Gastroesophageal sphincter (tissue), 3 donors: ENCODE measurements around the gene PURA.

Experiments used
- EP300 ChIP-seq: sonication (generic); formaldehyde crosslinking; IDR thresholded peaks from one replicate; pipeline ENCODE4 v1.6.1; 2017; ENCODE audit warnings: antibody characterized with exemption, mild to moderate bottlenecking
- POLR2A ChIP-seq, 2 donors: fragments of 450-650 bp; IDR thresholded peaks; one replicate each; pipeline ENCODE4 v1.6.1; 2017; ENCODE audit warnings: antibody characterized with exemption in 2 of 2, mild to moderate bottlenecking in 2 of 2, moderate library complexity in 1 of 2
- POLR2AphosphoS5 ChIP-seq: sonication (generic); formaldehyde crosslinking; IDR thresholded peaks from one replicate; pipeline ENCODE4 v1.6.1; 2017; ENCODE audit warnings: antibody characterized with exemption
- TF ChIP-seq, protein P1 (sequence below), 4 experiments: fragments of 200-600 bp in 2 of 4; fragments of 450-650 bp in 2 of 4; sonication (generic) in 1 of 4; IDR thresholded peaks; one replicate each; pipeline ENCODE4 v1.5.1; 2017 to 2019; ENCODE audit warnings: antibody characterized with exemption in 4 of 4, mild to moderate bottlenecking in 2 of 4, moderate library complexity in 2 of 4

DNA sequence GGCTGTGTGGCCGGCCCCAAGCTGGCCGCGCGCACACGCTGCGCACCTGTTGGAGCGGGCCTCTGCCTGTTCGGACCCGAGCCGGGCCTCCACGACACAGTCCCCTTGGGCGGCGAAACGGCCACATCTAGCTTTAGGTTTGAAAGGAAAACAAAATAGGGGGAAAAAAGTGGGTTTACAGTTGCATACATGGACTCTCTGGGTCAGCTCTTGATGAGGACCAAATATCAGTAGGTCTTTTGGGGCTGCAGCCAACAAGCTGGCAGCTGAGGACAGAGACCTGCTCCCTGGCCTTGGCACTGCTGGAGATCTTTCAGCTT is 32.6 kb downstream of the PURA start:
- TF ChIP-seq, protein P1, sequence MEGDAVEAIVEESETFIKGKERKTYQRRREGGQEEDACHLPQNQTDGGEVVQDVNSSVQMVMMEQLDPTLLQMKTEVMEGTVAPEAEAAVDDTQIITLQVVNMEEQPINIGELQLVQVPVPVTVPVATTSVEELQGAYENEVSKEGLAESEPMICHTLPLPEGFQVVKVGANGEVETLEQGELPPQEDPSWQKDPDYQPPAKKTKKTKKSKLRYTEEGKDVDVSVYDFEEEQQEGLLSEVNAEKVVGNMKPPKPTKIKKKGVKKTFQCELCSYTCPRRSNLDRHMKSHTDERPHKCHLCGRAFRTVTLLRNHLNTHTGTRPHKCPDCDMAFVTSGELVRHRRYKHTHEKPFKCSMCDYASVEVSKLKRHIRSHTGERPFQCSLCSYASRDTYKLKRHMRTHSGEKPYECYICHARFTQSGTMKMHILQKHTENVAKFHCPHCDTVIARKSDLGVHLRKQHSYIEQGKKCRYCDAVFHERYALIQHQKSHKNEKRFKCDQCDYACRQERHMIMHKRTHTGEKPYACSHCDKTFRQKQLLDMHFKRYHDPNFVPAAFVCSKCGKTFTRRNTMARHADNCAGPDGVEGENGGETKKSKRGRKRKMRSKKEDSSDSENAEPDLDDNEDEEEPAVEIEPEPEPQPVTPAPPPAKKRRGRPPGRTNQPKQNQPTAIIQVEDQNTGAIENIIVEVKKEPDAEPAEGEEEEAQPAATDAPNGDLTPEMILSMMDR (IDR thresholded peaks at IDR 0.05): no peak
- TF ChIP-seq POLR2A (IDR thresholded peaks at IDR 0.05): no peak
- TF ChIP-seq EP300: no peak
- no peak for TF ChIP-seq POLR2AphosphoS5
